Right renal pelvis (tissue), 4 donors: Measurements from ENCODE around the gene IGLON5. TPM values are rescaled to one million over a fixed set of nuclear protein-coding genes. Genes with fewer than 3 reads are reported as not detected.

Source experiments
- DNase-seq, 4 donors: peaks; one replicate each; pipeline ENCODE4 v3.0.0-alpha.2; 2013; ENCODE audit warnings: low read depth in 4 of 4, low spot score in 3 of 4, missing footprints in 1 of 4
- polyA plus RNA-seq, 4 donors: library from polyadenylated mRNA; unstranded; fragments of 120-200 nt; gene quantifications; one replicate each; pipeline ENCODE4 v1.2.1, GENCODE V29; 2013; ENCODE audit not compliant: insufficient read length in 4 of 4

Gene IGLON5
- polyA plus RNA-seq, 4 donors = 2.8 to 4.3 (median 4.0) TPM

DNA sequence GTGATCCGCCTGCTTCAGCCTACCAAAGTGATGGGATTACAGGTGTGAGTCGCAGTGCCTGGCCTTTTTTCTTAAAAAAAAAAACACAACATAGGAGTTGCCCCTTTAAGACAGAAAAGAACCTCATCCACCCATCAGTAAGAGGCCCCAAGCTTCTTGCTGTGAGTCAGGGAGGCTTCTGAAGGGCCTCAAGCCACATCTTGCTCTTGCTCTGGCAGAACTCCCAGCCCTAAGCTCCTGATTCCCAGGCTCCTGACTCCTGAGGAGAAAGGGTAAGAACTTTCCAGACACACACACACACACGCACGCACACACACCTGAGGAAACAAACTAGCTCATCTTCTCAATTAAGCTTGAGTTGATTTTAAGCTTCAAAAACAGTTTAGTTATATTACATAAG, 47.9 kb downstream of the IGLON5 start:
- DNase-seq = no peak

DNA sequence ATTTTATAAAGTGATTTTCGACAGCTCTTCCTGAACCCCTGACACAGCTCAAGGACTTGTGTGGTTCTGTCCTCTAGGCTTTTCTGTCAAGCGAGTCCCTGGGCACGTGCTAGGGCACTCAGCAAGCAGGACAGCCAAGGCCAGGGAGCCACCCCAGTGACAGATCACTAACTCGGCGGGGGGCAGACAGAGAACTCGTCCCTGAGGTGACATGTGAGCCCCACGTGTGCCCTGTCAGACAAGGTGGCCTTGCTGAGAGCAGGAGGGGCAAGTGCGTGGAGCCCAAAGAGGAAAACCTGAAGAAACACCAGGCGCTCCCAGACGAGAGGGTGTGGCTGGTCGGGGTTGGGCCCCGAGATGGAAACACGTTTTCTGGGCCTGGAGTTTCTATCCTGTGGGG, 49.8 kb downstream of the IGLON5 start:
- DNase-seq = no peak

GRCh38 chr19:51364200-51365106, 53.0 kb downstream of the IGLON5 start:
- DNase-seq = no peak

DNA sequence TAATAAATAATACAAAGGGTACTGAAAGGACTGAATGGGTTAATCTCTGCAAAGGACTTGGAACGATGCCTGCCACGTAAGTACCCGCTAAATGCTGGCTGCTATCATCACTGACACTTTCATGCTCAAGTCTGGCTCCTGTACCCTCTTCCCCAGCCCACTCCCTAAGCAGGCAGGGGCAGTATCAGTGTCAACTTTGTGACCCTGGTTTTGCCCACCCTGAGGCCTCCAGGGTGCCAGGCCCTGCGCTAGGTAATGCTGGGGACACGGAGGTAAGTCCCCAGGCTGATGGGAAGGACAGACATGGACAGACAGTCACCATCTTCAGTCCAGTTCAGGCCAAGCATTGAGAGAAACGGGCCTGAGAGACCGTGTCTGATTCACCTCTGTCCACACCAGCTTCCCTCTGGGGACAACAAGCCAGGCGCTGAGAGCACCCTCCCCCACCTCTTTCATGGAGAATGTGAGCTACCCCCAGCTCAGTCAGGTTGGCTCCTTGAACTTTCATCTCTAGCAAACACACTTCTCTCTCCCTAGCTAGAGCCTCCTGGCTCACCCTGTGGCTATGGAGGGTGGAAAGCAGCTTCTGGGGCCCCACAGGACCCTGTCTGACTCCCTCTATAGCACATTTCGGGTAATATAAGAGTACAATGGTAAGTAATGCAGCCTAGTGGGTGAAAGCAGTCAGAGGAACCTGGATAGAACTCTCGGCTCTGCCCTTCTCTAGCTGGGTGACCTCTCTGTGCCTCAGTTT, 53.9 kb downstream of the IGLON5 start:
- DNase-seq = no peak

DNA sequence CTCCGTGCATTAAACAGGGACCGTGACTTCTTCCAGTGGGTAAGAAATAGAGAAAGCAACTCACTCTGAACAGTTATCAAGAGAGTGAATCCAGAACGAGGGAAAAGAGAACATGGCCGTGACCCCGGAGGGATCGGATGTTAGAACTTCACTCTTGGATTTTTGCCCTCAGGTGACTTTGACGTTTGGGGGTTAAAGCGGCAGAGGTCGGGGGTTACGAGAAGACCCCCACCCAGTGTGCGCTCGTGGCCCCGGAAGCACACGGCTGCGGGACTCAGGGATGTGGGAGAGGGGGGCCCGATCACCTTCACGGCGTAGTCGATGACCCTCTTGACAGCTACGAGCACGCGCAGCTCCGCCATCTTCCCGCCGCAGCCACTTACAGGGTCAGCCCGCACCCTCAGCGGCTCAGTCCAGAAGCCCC, 54.5 kb downstream of the IGLON5 start, which contains the start of gene ETFB:
TSS of gene ETFB (minus strand) at position 424 of the 424 bp plus-strand sequence. CDS start at position 362, 62 bp downstream.
- no peak for DNase-seq

DNA sequence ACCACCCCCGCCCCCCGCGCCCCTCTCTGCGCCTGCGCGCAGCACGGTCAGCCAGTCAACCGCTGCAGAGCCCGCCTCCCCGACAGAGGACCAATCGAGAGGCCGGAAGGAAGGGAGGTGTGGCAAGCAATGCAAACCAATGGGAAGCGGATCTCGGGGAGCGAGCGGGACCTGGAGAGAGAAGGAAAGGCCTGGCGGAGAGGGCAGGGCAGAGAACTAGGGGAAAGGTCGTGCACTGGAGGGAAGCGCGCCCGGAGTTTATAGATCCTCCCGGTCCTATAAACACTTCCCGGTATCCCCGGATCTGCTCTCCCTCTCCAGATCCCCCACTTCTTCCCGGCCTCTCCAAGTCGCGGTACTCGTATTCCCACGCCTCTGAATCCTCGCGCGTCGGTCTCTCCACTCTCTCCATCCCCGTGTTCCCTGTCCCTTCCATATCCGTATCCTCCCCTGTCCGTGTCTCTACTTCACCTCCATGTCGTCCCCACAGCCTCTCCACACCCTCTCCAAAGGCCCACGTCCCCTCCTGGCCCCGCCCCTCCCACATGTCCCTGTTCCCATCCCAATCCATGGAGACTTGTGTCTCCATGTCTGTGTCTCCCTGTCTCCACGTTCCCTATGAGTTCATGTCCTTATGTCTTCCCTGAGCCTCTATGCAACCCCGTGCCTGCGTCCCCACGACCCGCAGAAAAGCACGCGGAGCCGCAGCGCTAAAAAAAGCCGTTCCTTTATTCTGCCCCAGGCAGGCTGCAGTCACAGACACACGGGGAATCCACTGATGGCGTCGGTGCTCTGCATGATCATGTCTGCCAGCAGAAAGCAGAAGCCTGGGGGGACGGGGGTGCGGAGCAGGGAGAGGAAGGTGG, 55.2 kb downstream of the IGLON5 start:
- peak; percentile 85 to 97 (median 96) for DNase-seq

DNA sequence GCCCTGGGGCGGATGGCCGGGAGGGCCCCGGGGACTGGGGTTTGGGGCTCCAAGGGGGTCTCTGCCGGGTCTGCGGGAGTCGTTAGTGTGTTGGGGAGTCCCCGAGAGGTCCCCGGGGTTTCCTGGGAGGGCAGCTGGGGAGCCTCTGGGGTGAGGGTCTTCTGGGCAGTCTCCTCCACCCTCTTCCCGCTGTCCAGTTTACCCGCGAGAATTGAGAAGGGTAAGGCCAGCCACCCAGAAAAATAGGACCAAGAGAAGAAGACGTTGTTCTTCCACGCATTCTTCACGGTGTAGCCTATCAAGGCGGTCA, 55.8 kb downstream of the IGLON5 start:
- no peak for DNase-seq

DNA sequence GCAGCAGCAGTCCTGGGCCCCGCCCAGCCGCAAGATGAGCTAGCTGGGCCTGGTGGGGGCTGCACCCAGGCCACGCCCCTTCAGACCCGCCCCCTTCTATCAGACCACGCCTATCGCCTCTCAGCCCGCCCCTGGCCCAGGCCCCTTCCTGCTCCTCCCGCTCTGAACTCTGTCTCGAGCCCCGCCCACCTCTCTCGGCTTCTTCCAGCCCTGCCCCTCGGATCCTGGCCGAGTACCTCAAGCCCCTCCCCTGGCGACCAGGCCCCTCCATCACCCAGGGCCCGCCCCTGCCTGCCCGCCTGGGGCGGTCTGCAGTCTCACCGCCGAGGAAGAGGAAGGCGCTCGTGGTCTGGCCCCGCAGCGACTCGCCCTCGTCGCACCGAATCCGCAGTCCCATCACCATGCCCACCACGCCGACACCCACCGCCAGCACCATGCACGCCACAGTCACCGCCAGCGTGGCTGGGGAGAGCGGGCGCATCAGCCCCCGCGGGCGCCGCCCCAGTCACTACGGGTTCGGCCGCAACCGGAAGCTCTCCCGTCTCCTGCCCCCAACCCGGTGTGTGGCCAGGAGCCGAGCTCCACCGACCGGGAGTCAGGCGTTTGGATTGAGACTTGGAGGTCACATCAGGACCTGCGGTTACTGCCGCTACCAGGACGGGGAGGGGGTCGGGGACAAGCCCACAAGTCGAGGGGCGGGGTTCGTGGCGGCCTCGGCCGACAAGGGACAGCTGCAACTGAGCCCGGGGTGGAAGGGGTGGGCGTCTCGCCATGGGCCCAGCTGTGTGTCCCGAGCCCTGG, 56.3 kb downstream of the IGLON5 start:
- peak; percentile 95 to 97 (median 96) for DNase-seq

GRCh38 chr19:51368366-51369282, 57.2 kb downstream of the IGLON5 start, which contains the start of gene CLDND2:
Gene CLDND2 (minus strand): TSS chr19:51369003. CDS start chr19:51368577, 426 bp downstream.
- DNase-seq = no peak

DNA sequence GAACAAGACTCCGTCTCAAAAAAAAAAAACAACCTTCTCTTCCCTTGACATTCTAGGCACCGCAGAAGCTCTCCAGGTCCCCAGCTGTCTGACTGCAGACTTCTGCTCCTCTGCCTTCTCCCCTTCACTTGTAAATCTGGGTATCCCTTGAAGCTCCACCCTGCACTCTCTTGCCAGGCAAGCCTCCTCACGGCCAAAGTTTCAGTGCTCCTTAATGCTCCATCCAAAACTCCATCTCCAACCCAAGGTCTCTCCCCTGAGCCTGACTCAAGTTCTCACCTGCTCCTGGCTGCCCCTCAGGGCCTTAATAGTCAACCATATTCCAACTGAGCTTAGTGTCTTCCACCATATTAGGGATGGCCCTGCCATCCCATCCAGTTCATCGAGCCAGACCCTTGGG, 58.8 kb downstream of the IGLON5 start:
- no peak for DNase-seq

GRCh38 chr19:51371186-51371690, 59.8 kb downstream of the IGLON5 start:
- no peak for DNase-seq

DNA sequence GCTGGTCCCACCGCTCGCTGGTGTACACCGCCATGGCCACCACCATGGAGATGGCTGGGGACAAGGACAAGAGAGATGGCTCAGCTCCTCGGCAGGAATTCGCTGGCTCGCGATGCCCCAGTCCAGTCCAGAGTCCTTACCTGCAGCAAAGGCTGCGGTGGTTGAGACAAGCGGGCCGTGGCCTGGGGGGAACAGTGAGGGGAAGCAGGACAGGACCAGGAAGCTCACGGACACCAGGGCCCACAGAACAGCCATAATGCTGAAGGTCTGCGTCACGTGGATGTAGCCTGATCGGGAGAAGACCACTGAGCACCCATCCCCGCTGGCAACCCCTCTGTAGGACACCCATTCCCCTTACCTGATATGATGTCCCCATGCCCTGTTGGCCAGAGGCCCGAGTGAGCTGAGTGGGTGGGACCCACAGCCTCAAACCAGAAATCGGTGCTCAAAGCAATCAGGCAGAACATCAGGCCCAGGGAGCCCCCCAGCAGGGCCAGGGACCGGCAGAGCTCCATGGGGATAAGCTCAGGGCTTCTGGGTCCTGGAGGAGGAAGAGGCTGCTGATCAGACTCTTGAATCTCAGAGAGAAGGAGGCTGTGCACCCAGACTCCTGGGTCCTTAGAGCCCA, 60.7 kb downstream of the IGLON5 start:
- DNase-seq = no peak

DNA sequence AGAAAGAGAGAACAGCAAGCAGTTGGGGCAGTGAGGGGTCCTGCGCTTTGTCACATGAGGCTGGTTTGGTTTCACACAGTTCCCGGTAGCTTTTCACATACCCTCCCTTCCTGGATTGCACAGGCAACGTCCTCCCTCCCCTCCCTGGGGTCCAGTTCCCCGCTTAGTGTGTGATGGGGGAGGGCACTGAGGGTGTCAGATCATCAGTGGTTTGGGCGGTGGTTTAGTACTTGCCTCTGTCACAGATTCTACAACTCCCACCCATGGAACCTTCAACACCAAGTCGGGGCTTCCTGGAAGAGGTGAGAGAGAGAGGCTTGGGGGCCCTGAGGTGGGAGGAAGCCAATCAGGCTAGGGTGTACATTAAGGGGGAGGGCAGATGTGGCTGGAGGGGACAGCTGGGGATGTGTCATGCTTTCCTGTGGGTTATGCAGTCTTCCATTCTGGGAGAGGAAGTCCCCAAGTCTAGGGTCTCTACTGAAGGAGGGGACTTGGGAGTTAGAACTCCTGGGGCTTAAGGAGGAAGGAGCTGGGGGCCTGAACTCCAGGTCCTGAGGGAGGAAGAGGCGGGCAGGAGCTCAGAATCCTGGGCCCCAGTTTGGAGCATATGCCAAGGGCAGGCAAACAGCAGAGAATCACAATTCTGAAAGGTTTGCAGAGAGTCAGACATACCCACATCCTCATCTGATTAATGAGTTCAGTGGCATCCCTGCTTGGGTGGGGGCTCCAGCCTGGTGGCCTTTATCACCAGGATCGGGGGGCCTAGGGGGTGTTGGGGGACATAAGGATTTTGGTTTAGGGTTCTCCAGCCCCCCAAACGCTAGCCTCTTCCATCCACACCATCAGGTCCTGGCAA, 61.4 kb downstream of the IGLON5 start, which contains the start of gene NKG7:
TSS of gene NKG7 (minus strand) at position 6 of the 856 bp plus-strand sequence. CDS start 119 bp downstream, outside the sequence.
- no peak for DNase-seq

DNA sequence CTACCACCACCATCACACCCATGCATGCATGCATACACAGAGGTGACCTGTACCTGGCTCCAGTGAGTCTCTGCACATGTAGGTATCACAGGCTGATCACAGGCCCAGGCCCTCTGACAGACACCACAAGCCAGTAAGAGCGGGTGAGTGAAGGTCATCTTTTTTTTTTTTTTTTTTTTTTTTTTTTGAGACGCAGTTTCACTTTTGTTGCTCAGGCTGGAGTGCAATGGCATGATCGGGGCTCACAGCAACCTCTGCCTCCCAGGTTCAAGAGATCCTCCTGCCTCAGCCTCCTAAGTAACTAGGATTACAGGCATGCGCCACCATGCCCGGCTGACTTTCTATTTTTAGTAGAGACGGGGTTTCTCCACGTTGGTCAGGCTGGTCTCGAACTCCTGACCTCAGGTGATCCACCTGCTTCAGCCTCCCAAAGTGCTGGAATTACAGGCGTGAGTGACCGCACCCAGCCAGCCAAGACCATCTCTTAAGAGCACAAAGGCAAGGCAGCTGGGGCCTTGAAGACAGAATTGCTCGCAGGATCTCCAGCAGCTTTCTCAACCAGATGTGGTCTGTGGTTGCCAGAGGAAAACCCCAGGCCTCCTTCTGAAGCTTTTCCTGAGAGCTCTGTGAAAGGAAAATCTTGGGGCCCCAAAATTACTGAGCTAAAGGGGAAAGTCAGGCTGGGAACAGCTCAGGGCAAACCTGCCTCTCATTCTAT, 64.2 kb downstream of the IGLON5 start:
- DNase-seq = no peak

GRCh38 chr19:51377422-51377821, 66.0 kb downstream of the IGLON5 start:
- no peak for DNase-seq

GRCh38 chr19:51380379-51380778, 68.9 kb downstream of the IGLON5 start:
- no peak for DNase-seq
